GM19467 (cell line): ENCODE data around the gene SH3GL3.

Experiments used
- ATAC-seq: cut with Tn5 transposase; IDR thresholded peaks from one replicate; pipeline ENCODE4 v1.9.1; 2021; ENCODE audit warnings: mild to moderate bottlenecking, moderate library complexity; ENCODE audit not compliant: unreplicated experiment

SH3GL3 gene

GRCh38 chr15:83499476-83499875 lies 52.3 kb downstream of the SH3GL3 start:
- ATAC-seq = no peak

- no peak for ATAC-seq
Observed at GRCh38 chr15:83503595-83504364, 56.6 kb downstream of the SH3GL3 start.

GRCh38 chr15:83504365-83504764 lies 57.2 kb downstream of the SH3GL3 start:
- no peak for ATAC-seq

- no peak for ATAC-seq
Observed at GRCh38 chr15:83510001-83510400, 62.9 kb downstream of the SH3GL3 start.

- ATAC-seq = no peak
Observed at GRCh38 chr15:83512459-83512858, 65.3 kb downstream of the SH3GL3 start.

- ATAC-seq = no peak
Observed at GRCh38 chr15:83514584-83514983, 67.4 kb downstream of the SH3GL3 start.

GRCh38 chr15:83515164-83515563 lies 68.0 kb downstream of the SH3GL3 start:
- ATAC-seq = no peak

- ATAC-seq = no peak
Observed at GRCh38 chr15:83516935-83517334, 69.8 kb downstream of the SH3GL3 start.

GRCh38 chr15:83526319-83526718 lies 79.2 kb downstream of the SH3GL3 start:
- no peak for ATAC-seq

- ATAC-seq = no peak
Observed at GRCh38 chr15:83533410-83533962, 86.3 kb downstream of the SH3GL3 start.

GRCh38 chr15:83537606-83538005 lies 90.5 kb downstream of the SH3GL3 start:
- no peak for ATAC-seq

- no peak for ATAC-seq
Observed at GRCh38 chr15:83538682-83539081, 91.5 kb downstream of the SH3GL3 start.

GRCh38 chr15:83545804-83546511 lies 98.8 kb downstream of the SH3GL3 start:
- ATAC-seq = no peak

- no peak for ATAC-seq
Observed at GRCh38 chr15:83546512-83546888, 99.4 kb downstream of the SH3GL3 start.

GRCh38 chr15:83547168-83547567 lies 100.0 kb downstream of the SH3GL3 start:
- no peak for ATAC-seq

- no peak for ATAC-seq
Observed at GRCh38 chr15:83549623-83550022, 102.5 kb downstream of the SH3GL3 start.

GRCh38 chr15:83554558-83554957 lies 107.4 kb downstream of the SH3GL3 start:
- no peak for ATAC-seq

GRCh38 chr15:83555383-83555782 lies 108.2 kb downstream of the SH3GL3 start:
- ATAC-seq = no peak

GRCh38 chr15:83556068-83556467 lies 108.9 kb downstream of the SH3GL3 start:
- no peak for ATAC-seq

GRCh38 chr15:83556754-83557153 lies 109.6 kb downstream of the SH3GL3 start:
- no peak for ATAC-seq

GRCh38 chr15:83558146-83558545 lies 111.0 kb downstream of the SH3GL3 start:
- no peak for ATAC-seq

- ATAC-seq = no peak
Observed at GRCh38 chr15:83559310-83559966, 112.3 kb downstream of the SH3GL3 start.
